ENCODE measurements around the gene ZMYND15.

The ZMYND15 gene

DNA sequence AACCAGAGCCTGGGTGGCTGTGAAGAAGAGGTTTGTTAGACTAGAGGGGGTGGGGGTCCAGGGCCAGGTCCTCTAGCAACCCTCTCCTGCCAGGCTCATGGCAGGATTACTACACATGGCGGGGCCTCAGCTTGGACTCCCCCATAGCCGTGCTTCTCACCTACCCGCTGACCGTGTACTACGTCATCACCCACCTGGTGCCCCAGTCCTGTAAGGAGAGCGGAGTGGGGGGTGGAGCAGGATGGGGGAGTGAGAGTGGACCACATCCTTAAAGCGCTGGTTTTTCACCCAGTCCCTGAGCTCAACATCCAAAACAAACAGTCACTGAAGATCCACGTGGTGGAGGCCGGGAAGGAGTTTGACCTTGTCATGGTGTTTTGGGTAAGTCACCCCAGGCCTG lies 4.3 kb downstream of the ZMYND15 start:
- no peak for DNase-seq

DNA sequence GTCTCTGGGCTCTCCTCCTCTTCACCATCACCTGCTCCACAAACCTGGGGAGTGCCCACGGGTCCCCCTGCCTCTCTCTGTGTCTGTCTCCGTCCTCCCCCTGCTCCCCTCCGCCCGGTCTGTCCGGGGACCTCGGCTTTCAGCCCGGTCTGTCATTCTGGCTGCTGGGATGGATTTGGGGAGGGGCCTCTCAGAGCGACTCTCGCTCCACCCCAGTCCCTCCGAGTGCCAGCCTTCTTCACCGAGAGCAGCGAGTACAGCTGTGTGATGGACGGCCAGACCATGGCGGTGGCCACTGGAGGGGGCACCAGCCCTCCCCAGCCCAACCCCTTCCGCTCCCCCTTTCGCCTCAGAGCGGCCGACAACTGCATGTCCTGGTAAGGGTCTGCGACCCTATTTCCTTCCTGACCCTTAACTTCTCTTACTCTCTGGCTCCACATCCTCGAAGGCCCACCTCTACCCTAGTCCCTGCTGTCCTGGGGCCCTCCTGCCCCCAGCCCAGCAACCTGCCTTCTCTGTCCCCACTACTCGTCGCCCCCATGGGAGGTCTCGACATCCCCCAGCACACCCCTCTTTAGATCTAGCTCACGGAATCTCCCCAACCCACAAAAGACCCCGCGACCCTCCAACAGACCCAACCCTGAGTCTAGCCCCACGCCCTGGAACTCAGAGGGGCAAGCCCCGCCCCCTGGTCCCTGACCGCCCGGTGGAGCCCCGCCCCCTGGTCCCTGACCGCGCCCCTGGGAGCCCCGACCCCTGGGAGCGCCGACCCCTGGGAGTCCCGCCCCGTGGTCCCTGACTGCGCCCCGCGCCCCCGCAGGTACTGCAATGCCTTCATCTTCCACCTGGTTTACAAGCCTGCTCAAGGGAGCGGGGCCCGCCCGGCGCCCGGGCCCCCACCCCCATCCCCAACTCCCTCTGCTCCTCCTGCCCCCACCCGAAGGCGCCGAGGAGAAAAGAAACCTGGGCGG lies 5.7 kb downstream of the ZMYND15 start:
- no peak for DNase-seq

DNA sequence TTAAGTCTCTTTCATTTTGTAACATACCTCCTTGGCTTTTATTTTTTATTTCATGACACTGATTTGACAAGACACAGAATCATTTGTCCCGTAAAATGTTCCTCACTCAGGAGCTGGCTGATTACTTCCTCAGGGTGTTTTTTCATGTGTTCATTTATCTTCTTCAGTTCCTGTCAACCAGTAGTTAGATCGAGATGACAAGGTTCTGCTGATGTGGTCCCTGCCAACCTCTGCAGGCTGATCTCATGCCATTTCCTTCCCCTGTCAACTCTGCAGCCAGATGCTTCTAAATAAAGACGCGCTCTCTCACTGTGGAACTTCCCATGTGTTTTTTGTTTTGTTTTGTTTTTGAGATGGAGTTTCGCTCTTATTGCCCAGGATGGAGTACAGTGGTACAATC lies 8.2 kb downstream of the ZMYND15 start:
- DNase-seq: no peak

DNA sequence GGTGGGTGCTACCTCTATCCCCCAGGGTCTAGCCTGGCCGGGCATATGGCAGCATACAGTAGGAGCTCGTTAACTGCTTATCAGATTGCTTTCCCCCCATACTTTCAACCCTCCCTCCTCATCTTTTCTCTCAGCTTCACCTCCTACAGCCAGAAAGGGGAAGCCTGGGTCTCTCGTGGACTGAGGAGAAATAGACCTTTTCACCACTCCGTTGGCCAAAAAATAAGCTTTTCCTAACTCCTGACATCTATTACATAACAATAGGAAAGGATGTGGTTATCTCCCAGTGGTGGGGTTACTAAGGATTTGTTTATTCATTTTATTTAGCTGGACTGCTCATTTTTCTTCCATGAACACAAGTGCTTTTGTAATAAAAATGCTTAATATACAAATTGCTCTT lies 9.1 kb downstream of the ZMYND15 start:
- DNase-seq: no peak

DNA sequence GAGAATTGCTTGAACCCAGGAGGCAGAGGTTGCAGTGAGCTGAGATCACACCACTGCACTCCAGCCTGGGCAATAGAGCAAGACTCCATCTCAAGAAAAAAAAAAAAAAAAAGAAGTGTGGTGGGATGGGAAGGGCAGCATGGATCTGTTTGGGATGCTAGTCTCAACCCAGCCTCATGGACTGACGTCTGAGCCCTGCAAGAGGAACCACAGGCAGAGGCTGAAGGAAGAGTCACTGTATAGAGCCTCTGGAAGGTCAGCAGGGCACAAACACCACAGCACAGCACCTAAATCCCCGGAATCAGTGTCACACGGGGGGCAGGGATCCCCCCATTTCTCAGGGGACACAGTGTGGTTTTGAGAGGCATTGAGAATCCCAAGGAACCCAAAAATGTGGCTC lies 11.0 kb downstream of the ZMYND15 start:
- DNase-seq: no peak

DNA sequence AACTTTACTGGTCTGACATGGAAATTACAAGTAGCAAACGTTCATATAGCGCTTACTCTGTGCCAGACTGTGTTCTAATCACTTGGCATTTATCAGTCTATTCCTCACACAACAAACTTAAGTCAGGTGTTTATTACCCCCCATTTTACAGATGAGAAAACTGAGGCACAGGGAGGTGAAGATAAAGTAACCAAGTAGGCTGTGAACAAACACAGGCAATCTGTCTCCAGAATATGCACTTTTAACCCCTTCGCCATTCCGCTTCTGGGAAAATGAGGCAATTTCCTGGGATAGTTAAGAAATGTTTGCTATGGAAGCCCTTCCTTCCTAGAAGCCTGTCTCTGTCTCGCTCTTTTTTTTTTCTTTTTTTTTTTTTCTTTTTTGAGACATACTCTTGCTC lies 12.3 kb downstream of the ZMYND15 start:
- DNase-seq: no peak

DNA sequence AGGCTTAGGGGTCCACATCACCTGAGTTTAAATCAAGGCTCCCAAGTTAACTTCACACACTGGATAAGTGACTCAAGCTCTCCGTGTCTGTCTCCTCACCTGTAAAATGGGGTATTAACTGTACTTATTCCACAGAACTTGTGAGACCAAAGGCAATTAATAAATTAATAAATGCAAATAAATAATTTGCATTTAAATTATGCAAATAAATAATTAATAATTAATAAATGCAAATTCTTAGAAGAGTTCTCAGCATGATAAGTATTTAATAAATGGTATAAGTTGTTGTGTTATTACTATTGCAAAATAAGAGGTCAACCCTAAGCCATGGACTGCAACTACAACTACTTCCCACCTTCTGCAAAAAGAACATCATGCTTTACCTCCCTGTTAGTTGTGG lies 13.8 kb downstream of the ZMYND15 start:
- DNase-seq: no peak

DNA sequence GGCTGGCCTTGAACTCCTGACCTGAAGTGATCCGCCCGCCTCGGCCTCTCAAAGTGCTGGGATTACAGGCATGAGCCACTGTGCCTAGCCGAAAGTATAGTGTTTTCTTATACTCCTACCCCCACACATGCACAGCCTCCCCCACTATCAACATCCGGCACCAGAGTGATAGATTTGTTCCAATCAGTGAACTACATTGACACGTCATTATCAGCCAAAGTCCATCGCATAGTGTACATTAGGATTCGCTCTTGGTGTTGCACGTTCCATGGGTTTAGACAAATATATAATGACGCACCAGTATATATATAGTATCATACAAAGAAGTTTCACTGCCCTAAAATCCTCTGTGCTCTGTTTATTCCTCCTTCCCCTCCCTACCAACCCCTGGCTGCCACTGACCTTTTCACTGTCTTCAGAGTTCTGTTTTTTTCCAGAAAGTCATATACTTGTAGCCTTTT lies 20.2 kb downstream of the ZMYND15 start:
- no peak for DNase-seq

DNA sequence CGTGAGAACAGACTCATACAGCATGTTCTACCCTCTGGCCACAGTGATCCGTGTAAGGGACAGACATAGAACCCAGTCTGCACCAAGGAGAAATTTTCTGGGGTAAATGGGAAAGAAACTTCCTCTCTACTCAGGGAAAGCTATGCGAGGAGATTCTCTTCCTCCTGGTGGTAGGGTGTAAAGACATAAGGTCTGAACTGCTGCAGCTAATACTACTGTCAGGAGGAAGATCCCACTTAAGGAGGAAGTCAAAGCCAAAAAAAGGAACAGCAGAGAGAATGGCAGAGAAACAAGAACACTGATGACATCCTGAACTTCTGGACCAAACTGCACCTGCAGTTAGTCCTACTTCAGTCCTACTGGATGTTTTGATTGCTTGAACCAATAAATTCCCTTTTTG lies 25.0 kb downstream of the ZMYND15 start:
- no peak for DNase-seq

DNA sequence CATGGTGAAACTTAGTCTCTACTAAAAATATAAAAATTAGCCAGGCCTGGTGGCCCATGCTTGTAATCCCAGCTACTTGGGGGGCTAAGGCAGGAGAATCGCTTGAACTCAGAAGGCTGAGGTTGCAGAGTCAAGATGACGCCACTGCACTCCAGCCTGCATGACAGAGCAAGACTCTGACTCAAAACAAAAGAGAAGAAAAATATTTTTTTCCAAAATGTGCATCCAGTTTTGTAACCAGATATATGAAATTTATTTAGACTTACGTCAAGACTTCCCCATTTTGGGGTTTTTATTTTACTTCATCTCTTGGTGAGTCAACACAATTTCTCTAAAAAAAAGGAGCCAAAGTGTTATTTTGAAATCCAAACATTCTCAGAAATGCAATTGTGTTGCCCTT lies 26.6 kb downstream of the ZMYND15 start:
- no peak for DNase-seq

DNA sequence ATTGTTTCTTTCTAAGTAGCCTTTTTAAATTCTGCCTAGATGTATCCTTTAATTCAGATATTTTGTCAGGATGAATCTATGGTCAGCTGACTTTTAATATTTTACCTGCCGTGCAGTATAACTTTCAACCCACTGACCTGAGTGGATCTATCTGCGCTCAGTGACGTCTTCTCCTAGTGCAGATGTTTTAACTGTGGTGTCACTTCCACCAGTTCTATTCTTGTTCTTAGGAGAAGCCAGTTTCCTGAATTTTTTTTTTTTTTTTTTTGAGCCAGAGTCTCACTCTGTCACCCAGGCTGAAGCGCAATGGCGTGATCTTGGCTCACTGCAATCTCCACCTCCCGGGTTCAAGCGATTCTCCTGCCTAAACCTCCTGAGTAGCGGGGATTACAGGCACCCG lies 27.1 kb downstream of the ZMYND15 start:
- no peak for DNase-seq

DNA sequence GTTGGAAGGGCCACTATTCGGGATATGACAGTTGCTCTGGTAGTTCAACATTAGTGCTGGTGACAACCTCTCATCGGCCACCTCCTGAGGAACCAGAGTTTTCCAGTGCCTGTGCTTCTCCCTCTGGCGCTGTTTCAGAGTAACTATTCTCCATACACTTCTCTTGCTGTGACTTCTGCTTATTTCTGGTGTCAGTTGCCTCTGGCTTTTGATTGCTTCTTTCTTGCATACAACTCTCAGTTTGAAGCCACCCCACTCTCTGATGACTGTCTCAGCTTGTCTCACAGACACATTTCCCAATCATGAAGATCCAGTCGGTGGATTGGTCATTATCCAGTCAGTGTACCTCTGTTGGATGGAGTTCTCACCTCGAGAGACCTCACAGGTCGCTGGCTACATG lies 28.7 kb downstream of the ZMYND15 start:
- no peak for DNase-seq

DNA sequence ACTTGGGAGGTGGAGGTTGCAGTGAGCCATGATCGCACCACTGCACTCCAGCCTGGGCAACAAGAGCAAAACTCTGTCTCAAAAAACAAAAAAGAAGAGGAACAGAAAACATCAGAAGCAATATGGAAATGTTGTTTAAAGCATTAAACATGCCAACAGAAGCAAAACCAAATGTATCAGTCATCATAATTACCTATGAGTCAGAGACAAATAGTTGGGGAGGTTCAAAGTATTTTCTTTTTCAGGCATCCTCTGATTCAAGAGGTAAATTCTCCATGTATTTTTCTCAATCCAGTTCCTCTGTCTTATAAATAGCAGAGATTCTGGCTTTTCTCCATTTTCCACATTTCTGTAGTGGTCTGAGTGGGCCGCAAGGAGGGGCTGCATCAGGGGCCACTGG lies 30.0 kb downstream of the ZMYND15 start:
- no peak for DNase-seq

DNA sequence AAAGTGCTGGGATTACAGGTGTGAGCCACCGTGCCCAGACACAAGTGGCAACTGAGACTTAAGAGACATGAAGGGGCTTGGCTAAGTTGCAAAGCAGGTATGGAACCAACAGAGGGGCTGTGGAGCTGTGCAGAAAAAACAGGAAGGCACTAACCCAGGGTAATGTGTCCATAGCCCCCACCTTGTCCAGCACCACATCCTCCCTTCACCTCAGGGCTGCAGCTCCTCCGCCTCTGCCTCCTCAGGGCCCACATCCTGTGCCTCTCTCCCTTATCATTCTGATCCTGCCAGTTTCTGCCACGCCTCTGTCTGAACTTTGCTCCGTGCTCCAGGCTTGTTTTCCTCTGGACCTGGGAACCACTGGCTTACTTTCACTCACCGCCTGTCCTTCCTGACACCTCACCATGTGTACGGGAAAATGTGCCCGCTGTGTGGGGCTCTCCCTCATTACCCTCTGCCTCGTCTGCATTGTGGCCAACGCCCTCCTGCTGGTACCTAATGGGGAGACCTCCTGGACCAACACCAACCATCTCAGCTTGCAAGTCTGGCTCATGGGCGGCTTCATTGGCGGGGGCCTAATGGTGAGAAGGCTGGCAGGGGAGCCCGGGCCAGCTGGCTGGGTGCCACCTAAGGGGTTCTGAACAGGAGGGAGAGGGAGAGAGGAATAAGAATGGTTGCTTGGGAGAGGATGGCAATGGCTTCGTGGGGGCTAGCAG lies 32.0 kb downstream of the ZMYND15 start, which contains the start of gene TM4SF5:
TM4SF5 (plus strand) TSS at position 368 of the 716 bp plus-strand sequence; CDS start at position 405, 37 bp downstream.
- no peak for DNase-seq

DNA sequence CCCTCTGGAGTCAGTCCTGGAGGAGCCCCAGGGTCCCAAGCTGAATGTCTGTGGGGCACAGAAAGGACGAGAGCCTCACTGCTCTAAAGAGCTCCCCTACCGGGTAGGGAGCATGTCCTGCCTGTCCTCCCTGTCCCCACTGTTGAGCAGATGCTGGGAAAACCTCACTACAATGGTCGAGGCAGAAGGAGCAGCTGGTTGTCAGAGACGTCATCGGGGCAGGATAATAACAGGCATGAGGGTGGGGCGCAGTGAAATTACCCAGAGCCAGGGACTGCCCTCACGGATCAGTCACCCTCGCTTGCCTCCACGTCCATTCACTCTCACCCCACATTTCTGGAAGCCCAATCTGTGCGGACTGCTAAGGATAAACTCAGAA lies 32.6 kb downstream of the ZMYND15 start:
- no peak for DNase-seq

DNA sequence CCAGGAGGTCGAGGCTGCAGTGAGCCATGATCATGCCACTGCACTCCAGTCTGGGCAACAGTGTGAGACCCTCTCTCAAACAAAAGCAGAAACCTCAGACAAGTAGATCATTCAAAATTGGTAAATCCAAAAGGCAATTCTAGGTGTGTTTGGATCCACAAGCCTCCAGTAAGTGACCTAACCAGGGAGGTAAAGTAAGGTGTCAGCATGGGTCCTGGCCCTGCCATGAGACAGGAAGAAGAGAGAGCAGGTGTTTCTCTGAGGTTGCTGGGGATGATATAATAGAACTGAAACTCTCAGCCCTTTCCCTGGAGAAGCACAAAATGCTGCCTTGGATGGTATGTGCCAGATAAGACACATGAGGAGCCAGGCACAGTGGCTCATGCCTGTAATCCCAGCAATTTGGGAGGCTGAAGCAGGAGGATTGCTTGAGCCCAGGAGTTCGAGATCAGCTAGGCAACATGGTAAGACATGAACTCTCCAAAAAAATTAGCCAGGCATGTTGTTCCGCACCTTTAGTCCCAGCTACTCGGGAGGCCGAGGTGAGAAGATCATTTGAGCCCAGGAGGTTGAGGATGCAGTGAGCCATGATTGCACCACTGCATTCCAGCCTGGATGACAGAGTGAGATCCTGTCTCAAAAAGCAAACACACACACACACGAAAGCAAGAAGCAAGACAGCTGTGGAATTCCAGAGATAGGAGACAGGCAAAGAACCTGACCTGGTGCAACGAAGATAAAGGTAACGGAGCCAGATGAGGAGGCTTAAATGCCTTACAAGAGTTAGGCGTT lies 38.5 kb downstream of the ZMYND15 start:
- no peak for DNase-seq

DNA sequence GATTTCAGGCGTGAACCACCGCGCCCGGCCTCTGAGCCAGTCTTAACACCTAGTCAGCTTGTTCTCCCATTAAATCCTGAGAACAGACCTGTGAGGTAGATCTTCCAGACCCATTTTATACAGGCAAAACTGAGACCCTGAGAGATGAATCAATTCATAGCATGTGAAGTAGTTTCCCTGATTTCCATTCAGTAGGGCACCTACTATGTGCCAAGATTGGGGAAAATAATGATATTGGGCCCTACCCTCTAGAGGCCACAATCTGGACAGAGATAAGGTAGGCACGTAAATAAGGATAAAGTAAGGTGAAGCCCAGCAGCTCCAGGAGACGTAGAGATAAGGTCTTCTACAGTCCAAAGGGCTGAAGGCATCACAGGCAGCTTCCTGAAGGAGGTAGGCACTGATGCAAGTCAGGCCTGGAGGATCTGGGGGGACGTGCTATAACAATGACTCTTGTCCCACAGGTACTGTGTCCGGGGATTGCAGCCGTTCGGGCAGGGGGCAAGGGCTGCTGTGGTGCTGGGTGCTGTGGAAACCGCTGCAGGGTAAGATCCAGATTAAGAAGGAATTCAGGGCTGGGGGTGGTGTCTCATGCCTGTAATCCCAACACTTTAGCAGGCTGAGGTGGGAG lies 40.8 kb downstream of the ZMYND15 start:
- DNase-seq: no peak

DNA sequence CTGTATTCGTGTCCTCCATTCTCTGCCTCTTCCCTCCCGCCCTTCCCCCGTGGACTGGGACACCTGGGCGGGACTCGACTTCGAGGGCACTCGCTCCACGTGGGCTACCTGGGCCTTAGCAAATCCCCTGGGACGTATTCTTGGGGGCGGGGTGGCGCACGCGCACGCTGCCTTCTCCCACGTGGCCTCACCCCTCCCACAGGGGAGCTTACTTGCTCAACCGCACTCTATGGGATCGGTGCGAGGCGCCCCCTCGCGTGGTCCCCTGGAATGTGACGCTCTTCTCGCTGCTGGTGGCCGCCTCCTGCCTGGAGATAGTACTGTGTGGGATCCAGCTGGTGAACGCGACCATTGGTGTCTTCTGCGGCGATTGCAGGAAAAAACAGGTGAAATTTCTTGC lies 43.0 kb downstream of the ZMYND15 start:
- no peak for DNase-seq

DNA sequence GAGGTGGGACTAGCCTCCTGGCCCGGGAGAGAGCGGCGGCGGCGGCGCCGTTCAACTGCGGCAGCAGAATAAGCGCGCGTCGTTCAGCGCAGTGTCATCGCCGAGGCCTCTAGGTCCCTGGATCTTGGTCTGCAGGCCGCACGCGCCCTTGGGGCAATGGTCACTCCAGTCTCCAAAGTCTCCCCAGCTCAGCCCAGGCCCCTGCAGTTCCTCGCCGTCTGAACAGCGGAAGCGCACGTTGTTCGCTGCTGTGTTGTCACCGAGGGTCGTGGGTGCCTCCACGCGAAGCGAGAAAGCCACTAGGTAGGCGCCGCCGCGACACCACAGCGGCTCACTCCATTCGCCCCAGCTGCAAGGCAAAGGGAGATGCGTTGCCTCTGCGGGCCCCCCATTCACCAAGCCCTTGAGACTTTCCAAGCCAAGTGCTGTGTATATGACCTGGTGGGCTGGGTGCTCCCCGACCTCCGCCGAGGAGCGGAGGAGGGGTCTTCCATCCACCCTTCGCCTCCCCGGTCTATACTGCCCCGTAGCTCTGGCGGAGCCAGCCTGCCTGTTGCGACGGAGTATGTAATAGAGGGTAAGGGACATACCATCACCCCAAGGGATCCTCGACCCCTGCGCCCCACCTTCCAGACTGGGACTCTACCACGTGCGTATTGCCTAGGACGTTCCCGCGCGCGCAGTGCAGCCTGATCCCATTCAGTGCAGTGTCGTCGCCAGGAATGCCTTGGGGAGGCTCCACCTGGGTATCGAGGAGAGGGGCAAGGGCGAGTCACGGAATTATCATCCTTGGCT lies 45.9 kb downstream of the ZMYND15 start:
- DNase-seq: no peak

DNA sequence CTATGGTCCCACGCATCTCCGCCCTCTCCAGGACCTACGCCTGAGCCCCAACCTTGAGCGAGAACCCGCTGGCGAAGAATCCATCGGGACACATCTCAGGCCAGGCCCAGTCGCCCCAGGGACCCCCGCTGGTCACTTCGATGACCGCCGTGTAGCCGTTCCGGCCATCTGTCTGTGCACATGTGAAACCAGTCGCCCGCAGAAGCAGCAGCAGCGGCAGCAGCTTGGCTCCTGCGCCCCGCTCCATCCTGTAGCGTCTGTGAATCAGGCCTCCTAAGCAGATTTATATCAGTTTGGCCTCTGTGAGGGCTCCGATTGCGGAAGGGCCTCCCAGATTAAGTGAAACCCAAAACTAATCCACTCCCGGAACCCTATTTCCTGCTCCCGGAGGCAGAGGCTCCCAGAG lies 46.5 kb downstream of the ZMYND15 start, which contains the start of gene VMO1:
VMO1 (minus strand) TSS at position 259 of the 406 bp plus-strand sequence; CDS start at position 247, 12 bp downstream.
- DNase-seq: no peak

DNA sequence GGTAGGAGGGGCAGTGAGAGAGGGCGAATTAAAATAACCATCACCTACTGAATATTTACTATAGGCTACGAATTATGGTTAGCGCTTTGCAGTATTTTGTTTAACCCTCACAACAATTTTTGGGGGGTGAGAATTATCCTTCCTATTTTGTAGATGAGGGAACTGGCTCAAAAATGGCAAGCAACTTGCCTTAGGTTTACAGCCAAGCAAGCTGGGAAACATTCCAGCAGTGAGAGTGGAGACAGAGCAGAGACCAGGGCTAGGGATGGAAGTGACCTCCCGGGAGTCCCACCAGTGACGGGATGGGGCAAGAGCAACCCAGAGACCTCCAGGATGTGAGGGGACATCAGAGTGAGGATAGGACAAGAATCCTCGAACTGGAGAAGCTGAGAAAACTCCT lies 46.9 kb downstream of the ZMYND15 start:
- no peak for DNase-seq
